ENCODE results near the gene ITGA8.

GRCh38 chr10:15729890-15730289 lies 10.2 kb upstream of the ITGA8 start:
- TF ChIP-seq CTCF (optimal IDR thresholded peaks at IDR 0.05 in 1 of 3, IDR thresholded peaks at IDR 0.05 in 1 of 3, conservative IDR thresholded peaks at IDR 0.05 in 1 of 3; ENCODE audit: extremely low read depth in 1 of 3, insufficient read depth in 2 of 3, low read length in 3 of 3) (no peak), EZH2 (IDR thresholded peaks at IDR 0.05; ENCODE audit: low read length) (no peak)
